SK-N-MC (cell line): ENCODE measurements around the gene TRIM2.

Source experiments
- EZH2 ChIP-seq: fragments of 200-600 bp; sonication (generic); IDR thresholded peaks from one replicate; pipeline ENCODE4 v1.6.1; 2017; ENCODE audit warnings: antibody characterized with exemption
- POLR2AphosphoS5 ChIP-seq: IDR thresholded peaks from 2 replicates; pipeline ENCODE4 v1.6.1; 2012; ENCODE audit warnings: mild to moderate bottlenecking, low read depth, low read length, borderline replicate concordance

GRCh38 chr4:153383131-153383530 lies 178.9 kb downstream of the TRIM2 start:
- TF ChIP-seq EZH2 (no peak), POLR2AphosphoS5 (no peak)
